Stomach smooth muscle (tissue), 2 donors: ENCODE results near the gene RNF13.

Source experiments
- H3K27ac ChIP-seq: one replicate; pipeline ENCODE4 v1.7.0; 2013; ENCODE audit warnings: mild to moderate bottlenecking, low read length, inconsistent platforms
- H3K27me3 ChIP-seq, 2 donors: one replicate each; pipeline ENCODE4 v1.7.0; 2013; ENCODE audit warnings: low read length in 2 of 2; ENCODE audit not compliant: insufficient read depth in 2 of 2, control insufficient read depth in 1 of 2
- H3K36me3 ChIP-seq, 2 donors: one replicate each; pipeline ENCODE4 v1.7.0; 2013; ENCODE audit warnings: low read length in 2 of 2; ENCODE audit not compliant: control insufficient read depth in 2 of 2, insufficient read depth in 2 of 2
- H3K4me1 ChIP-seq: one replicate; pipeline ENCODE4 v1.7.0; 2013; ENCODE audit warnings: low read length; ENCODE audit not compliant: control insufficient read depth, insufficient read depth
- H3K4me3 ChIP-seq, 2 donors: one replicate each; pipeline ENCODE4 v1.7.0; 2013; ENCODE audit warnings: low read length in 2 of 2
- H3K9ac ChIP-seq, 2 donors: one replicate each; pipeline ENCODE4 v1.7.0; 2013; ENCODE audit warnings: low read length in 2 of 2, mild to moderate bottlenecking in 1 of 2
- H3K9me3 ChIP-seq, 2 donors: one replicate each; pipeline ENCODE4 v1.7.0; 2013; ENCODE audit warnings: low read length in 2 of 2; ENCODE audit not compliant: control insufficient read depth in 2 of 2
- donor health status: healthy.
- donor health status: Pancreatic carcinoma.

Gene RNF13

DNA sequence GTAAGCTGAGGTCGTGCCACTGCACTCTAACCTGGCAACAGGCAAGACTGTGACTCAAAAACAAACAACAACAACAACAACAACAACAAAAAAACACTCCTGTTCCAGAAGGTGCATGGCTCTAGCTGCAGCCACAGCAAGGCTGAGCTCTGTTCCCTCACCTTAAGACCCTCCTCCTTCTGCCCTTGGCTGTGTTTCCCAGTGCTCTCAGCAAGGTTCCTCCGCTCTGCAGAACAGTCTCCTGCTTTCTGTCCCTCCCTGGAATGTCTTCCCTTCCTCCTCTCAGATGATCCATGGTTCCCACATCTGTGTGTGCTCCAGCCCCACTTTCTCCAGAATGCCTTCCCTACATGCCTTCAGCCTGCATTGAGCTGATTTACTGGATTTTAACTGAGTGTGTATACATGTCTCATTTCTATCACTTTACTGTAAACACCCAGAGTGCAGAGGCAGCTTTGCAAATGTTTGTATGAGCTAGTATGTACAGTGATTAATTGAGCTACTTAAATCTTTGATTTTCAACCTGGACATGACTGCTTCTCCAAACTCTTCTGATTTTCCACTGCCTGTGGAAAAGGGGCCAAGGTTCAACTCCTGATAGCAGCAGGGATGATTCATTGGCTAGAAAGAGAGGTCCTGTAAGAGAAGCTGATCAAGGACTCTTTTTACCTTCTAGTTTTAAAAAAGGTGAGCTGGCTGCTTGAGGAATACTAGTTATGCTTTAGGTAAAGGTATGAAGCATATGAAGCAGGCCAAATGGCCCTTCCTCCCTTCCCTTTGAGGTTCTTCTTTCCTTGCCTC, 35.4 kb upstream of the RNF13 start:
- H3K27me3 ChIP-seq: no peaks in the 10 kb centered on the region
- H3K36me3 ChIP-seq: no peaks in the 10 kb centered on the region
- no peaks in the 10 kb centered on the region for H3K9me3 ChIP-seq
- no peak overlapping the region for H3K9ac ChIP-seq
- H3K4me3 ChIP-seq: no peak overlapping the region
- no peaks in the 10 kb centered on the region for H3K4me1 ChIP-seq
- no peak overlapping the region for H3K27ac ChIP-seq

DNA sequence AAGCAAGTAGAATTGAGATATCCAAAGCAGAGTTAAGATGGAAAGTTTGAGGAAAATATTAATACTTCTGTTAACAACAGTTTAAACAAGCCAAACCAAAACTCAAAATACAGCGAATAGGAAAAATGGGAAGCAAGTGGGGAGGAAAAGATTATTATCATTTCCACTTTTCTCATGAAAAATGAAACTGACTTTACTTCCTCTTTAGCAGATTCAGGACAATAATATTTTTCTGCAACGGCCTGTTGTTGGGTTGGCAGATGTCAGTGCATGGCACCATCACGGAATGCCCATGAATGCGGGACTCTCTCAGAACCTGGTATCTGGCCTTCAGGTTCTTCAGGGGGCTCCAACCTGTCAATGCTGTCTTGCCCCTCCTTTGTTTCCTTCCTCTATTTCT, 31.8 kb upstream of the RNF13 start:
- Histone ChIP-seq H3K27ac (no peak overlapping the region), H3K4me3 (no peak overlapping the region), H3K36me3 (no peaks in the 10 kb centered on the region), H3K9me3 (no peaks in the 10 kb centered on the region), H3K4me1 (no peaks in the 10 kb centered on the region), H3K9ac (no peak overlapping the region), H3K27me3 (no peaks in the 10 kb centered on the region)

DNA sequence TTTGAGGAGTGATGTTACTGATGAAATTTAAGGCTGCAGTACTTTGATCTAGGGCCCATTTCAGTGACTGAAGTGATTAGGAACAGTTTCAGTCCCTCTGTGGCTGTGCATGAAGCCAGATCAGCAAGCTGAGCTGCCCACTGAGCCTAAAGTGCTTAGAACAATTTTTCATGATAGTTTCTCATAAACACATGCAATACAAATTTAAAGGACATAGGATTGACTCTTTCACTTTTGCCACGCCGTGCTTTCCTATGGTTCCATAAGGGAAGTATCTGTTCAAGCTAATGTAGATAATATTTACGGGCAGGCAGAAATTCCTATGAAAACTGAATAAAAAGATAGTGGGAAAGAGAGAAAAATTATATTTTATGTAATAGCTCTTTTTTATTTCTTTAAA, 31.3 kb upstream of the RNF13 start:
- H3K27me3 ChIP-seq: no peaks in the 10 kb centered on the region
- no peak overlapping the region for H3K4me3 ChIP-seq
- H3K27ac ChIP-seq: no peak overlapping the region
- H3K9me3 ChIP-seq: no peaks in the 10 kb centered on the region
- H3K9ac ChIP-seq: no peak overlapping the region
- no peaks in the 10 kb centered on the region for H3K36me3 ChIP-seq
- H3K4me1 ChIP-seq: no peaks in the 10 kb centered on the region

DNA sequence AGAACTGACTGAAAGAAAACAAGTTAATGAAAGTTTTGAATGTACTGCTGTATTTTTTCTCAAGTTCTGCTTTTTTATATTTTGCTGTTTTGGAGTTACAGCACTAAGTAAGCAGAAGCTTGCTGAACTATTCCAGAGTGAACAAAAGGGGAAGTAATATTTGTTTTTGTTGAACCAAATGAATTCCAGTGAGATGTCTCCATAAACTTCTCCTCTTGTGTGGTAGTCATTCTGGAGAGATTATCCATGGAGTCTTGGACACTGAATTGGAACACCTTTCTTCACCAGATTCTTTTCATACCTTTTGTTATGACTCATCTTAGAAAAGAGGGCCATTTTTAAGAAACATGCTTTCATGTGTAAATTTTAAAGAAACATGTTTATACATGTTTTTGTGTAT, 29.4 kb upstream of the RNF13 start:
- Histone ChIP-seq H3K4me1 (no peaks in the 10 kb centered on the region), H3K9me3 (no peaks in the 10 kb centered on the region), H3K27me3 (no peaks in the 10 kb centered on the region), H3K9ac (no peak overlapping the region), H3K27ac (no peak overlapping the region), H3K36me3 (no peaks in the 10 kb centered on the region), H3K4me3 (no peak overlapping the region)

DNA sequence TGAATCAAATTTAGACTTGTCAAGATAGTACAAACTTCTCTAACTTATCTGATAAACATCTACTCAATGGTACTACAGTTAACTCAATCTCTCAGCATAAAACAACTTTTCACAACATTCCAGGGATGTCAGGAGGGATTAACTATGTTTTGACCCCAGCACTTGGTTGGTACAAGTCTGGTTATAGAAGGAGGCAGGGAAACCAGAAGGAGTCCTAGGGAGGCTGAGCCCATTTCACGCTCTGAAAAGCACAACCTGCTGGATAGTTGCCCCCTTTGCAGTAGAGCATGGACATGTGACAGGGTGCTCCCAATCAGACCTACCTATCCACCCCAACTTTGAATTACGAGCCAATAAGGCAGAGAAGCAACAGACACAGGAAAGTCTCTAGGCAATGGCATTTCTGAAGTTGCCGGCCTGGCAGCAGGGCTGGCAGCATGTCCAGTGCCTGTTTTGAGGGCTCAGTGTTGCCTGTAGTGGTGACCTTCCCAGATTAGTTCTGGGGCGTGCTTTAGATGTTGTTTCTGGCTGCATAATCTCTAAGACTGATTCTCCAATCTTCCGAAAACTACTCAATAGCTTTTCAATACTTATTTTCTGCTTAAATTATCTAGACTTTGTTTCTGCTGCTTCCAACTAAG, 28.8 kb upstream of the RNF13 start:
- Histone ChIP-seq H3K9ac (no peak overlapping the region), H3K9me3 (no peaks in the 10 kb centered on the region), H3K4me3 (no peak overlapping the region), H3K4me1 (no peaks in the 10 kb centered on the region), H3K36me3 (no peaks in the 10 kb centered on the region), H3K27me3 (no peaks in the 10 kb centered on the region), H3K27ac (no peak overlapping the region)

DNA sequence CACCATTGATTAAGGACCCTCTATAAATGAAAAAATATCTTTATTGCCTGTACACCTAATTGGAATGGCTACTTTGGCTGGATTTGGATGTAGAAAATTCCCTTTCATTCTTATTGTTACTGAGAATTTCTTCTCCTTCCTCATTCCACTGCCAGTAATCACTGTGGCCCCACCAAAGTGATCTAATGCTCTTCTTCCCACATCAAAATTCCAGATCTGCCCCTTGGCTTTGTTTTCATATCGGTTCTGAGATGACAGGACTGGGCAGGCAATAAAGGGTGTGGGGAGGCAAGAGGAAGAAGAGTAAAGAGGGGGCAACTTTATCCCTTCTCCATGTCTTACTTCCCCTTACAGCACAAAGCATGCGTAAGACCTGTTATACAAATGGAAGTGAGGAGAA, 22.7 kb upstream of the RNF13 start:
- H3K27ac ChIP-seq: no peak overlapping the region
- no peaks in the 10 kb centered on the region for H3K36me3 ChIP-seq
- H3K27me3 ChIP-seq: peaks cover 0 to 3% of the 10 kb centered on the region in 2 donors
- no peaks in the 10 kb centered on the region for H3K4me1 ChIP-seq
- H3K9me3 ChIP-seq: no peaks in the 10 kb centered on the region
- H3K9ac ChIP-seq: no peak overlapping the region
- H3K4me3 ChIP-seq: no peak overlapping the region

DNA sequence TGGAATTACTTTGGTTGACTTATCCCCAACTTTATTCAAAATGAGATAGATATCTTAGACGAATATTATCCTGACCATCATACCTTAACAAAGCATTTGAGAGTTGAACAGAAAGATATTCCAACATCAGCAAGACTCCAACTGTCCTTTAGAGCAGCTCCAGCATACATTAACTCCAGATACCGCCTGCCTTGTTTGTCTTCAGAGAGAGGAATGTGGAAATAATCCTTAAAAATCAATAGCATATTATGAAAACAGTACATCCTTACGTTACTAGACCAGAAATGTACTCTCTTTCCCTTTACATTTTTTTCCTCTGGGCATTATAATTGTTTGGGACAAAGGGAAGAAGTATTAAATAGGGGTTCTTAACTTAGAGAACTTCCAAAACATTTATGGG, 22.3 kb upstream of the RNF13 start:
- H3K27ac ChIP-seq: no peak overlapping the region
- no peaks in the 10 kb centered on the region for H3K4me1 ChIP-seq
- H3K27me3 ChIP-seq: peaks cover 0 to 3% of the 10 kb centered on the region in 2 donors
- H3K36me3 ChIP-seq: no peaks in the 10 kb centered on the region
- H3K9me3 ChIP-seq: no peaks in the 10 kb centered on the region
- no peak overlapping the region for H3K9ac ChIP-seq
- no peak overlapping the region for H3K4me3 ChIP-seq

DNA sequence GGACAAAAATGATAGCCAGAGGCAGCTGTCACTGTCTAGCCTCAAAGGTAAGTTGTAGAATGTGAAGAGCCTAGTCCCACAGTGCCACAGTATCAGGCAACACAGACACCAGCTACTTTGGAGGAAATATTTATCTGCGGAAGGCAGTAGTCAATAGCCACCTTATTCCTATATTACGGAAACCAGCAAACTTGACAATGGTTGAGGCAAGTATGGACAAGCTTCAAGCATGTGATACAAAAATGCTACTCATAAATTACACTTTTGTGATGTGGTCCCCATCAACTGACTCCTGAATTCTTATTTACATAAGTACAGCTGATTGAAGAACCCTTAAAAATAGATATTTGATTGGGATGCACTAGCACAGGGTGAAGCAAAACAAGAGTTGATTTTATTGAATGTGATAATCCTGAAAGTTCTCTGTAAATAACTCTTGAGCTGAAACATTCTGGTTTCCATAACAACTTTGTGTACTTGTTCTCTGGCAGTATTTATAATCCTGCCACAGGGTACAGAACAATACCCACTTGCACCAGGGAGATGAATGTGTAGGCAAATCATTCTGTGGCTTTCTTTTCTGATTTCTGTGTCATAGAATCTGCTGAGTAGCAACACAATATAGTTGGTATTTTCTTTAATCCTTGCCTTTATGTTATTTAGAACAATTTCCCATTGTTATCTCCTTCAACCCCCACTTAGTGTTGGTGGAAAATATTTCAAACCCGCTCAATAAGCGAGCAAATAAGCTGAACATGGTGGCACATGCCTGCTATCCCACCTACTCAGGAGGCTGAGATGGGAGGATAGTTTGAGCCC, 20.4 kb upstream of the RNF13 start, which contains the start of gene ANKUB1:
Gene ANKUB1 (minus strand): TSS at position 103 of the 819 bp plus-strand sequence. CDS start 188 bp downstream, outside the sequence.
- Histone ChIP-seq H3K9me3 (no peaks in the 10 kb centered on the region), H3K4me3 (no peak within 1 kb of the TSS), H3K4me1 (no peaks in the 10 kb centered on the region), H3K36me3 (no peaks in the 10 kb centered on the region), H3K27ac (no peak within 1 kb of the TSS), H3K27me3 (peaks cover 0 to 3% of the 10 kb centered on the region in 2 donors), H3K9ac (no peak within 1 kb of the TSS)

DNA sequence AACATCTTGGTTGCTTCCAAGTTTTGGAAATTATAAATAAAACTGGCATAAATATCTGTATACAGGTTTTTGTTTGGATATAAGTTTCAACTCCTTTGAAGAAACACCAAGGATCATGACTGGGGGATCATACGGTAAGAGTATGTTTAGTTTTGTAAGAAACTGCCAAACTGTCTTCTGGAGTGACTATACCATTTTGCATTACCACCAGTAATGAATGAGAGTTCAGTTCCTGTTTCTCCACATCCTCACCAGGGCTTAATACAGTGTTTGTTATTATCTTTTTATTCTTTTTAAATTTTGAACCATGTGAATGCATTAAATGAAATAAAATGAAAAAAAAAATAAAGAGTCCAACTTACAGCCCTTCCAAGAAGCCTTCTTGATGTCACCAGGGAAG, 17.0 kb upstream of the RNF13 start:
- H3K27me3 ChIP-seq: no peaks in the 10 kb centered on the region
- H3K9ac ChIP-seq: no peak overlapping the region
- no peak overlapping the region for H3K4me3 ChIP-seq
- H3K27ac ChIP-seq: no peak overlapping the region
- no peaks in the 10 kb centered on the region for H3K36me3 ChIP-seq
- H3K9me3 ChIP-seq: no peaks in the 10 kb centered on the region
- H3K4me1 ChIP-seq: no peaks in the 10 kb centered on the region

DNA sequence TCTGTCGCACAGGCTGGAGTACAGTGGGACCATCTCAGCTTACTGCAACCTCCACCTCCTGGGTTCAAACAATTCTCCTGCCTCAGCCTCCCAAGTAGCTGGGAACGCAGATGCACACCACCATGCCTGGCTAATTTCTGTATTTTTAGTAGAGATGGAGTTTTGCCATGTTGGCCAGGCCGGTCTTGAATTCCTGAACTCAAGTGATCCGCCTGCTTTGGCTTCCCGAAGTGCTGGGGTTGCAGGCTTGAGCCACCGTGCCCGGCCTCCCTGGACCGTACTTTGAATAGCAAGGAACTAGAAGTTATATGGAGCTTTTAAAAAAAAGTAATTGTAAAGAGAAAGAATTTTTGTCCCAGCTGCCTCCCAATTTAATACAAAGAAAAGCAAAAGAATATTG, 12.3 kb upstream of the RNF13 start:
- Histone ChIP-seq H3K9me3 (no peaks in the 10 kb centered on the region), H3K27ac (no peak overlapping the region), H3K4me3 (no peak overlapping the region), H3K4me1 (no peaks in the 10 kb centered on the region), H3K27me3 (no peaks in the 10 kb centered on the region), H3K9ac (no peak overlapping the region), H3K36me3 (no peaks in the 10 kb centered on the region)
